H1 (cell line): ENCODE data around the gene BCAR1. TPM values are rescaled to one million over a fixed set of nuclear protein-coding genes. Genes with fewer than 3 reads are reported as not detected.

Source experiments
- CTCF ChIA-PET: fragments of 300-600 bp; sonication (Branson Sonifier 250); formaldehyde crosslinking; loops from one replicate; lab custom pipeline; 2021; ENCODE audit not compliant: partially characterized antibody; lab: Charles Lee
- POLR2A ChIA-PET: fragments of 300-600 bp; sonication (Branson Sonifier 250); formaldehyde crosslinking; loops from one replicate; lab custom pipeline; 2021; ENCODE audit warnings: inconsistent platforms; ENCODE audit not compliant: partially characterized antibody; lab: Charles Lee
- DNase-seq, 2 experiments: peaks; one replicate each; pipeline versions ENCODE4 v3.0.0 to v3.0.0-alpha.2; 2010 to 2022; ENCODE audit warnings: low spot score in 2 of 2, low read depth in 1 of 2, mixed read lengths in 1 of 2
- FAIRE-seq: peaks from 2 replicates; lab custom pipeline; 2011; peaks lifted over from hg19 to GRCh38; lab: Jason Lieb, UNC
- H2AFZ ChIP-seq: 2 replicates; pipeline ENCODE4 v1.8.1; 2012; ENCODE audit warnings: low read length, inconsistent platforms
- H2AK5ac ChIP-seq: 2 replicates; pipeline ENCODE4 v1.6.1; 2013; ENCODE audit warnings: low read depth, low read length
- H2BK120ac ChIP-seq: replicated peaks from 2 replicates; pipeline ENCODE3; 2013; ENCODE audit warnings: low read depth, low read length, inconsistent platforms
- H2BK12ac ChIP-seq: 2 replicates; pipeline ENCODE4 v1.6.1; 2013; ENCODE audit warnings: low read depth, low read length
- H2BK15ac ChIP-seq: 2 replicates; pipeline ENCODE4 v1.6.1; 2013; ENCODE audit warnings: low read length
- H2BK20ac ChIP-seq: 2 replicates; pipeline ENCODE4 v1.6.1; 2013; ENCODE audit warnings: low read length
- H2BK5ac ChIP-seq: 2 replicates; pipeline ENCODE4 v1.6.1; 2013; ENCODE audit warnings: low read depth, low read length
- H3K14ac ChIP-seq: 2 replicates; pipeline ENCODE4 v1.6.1; 2013; ENCODE audit warnings: inconsistent platforms; ENCODE audit not compliant: insufficient read length
- H3K18ac ChIP-seq: 2 replicates; pipeline ENCODE4 v1.6.1; 2013; ENCODE audit warnings: low read length; ENCODE audit errors: extremely low read depth
- H3K23ac ChIP-seq: 2 replicates; pipeline ENCODE4 v1.6.1; 2013; ENCODE audit warnings: inconsistent platforms; ENCODE audit not compliant: insufficient read length
- H3K23me2 ChIP-seq: 2 replicates; pipeline ENCODE4 v1.6.1; 2013; ENCODE audit warnings: low read depth, low read length
- H3K27ac ChIP-seq: 2 replicates; pipeline ENCODE4 v1.6.1; 2011; ENCODE audit warnings: low read depth, low read length, inconsistent platforms
- H3K27me3 ChIP-seq, 4 experiments: replicated peaks in 1 of 4; 1 replicate in 1 of 4; 2 replicates in 3 of 4; pipeline versions ENCODE4 v1.6.1 to v1.8.1; 2011 to 2013; ENCODE audit warnings: low read length in 3 of 4, mild to moderate bottlenecking in 3 of 4, inconsistent platforms in 2 of 4, mixed read lengths in 2 of 4, moderate library complexity in 1 of 4; ENCODE audit not compliant: control insufficient read depth in 3 of 4, insufficient read depth in 3 of 4; ENCODE audit errors: extremely low read depth in 1 of 4
- H3K36me3 ChIP-seq, 4 experiments: 2 replicates each; pipeline versions ENCODE4 v1.6.1 to v1.8.1; 2011 to 2013; ENCODE audit warnings: mild to moderate bottlenecking in 4 of 4, low read length in 3 of 4, moderate library complexity in 2 of 4, control low read depth in 1 of 4, inconsistent platforms in 1 of 4; ENCODE audit not compliant: insufficient read depth in 4 of 4, control insufficient read depth in 2 of 4
- H3K4ac ChIP-seq: replicated peaks from 2 replicates; pipeline ENCODE3; 2013; ENCODE audit warnings: low read length, low read depth, mixed read lengths, inconsistent platforms; ENCODE audit not compliant: insufficient read length
- H3K4me1 ChIP-seq, 4 experiments: replicated peaks in 1 of 4; 1 replicate in 1 of 4; 2 replicates in 3 of 4; pipeline versions ENCODE4 v1.6.1 to v1.8.1; 2011 to 2013; ENCODE audit warnings: low read length in 3 of 4, inconsistent platforms in 2 of 4, mixed read lengths in 1 of 4; ENCODE audit not compliant: insufficient read depth in 4 of 4, control insufficient read depth in 3 of 4
- H3K4me2 ChIP-seq, 2 experiments: 2 replicates each; pipeline versions ENCODE4 v1.6.1 to v1.8.1; 2011 to 2013; ENCODE audit warnings: low read depth in 2 of 2, low read length in 2 of 2, control low read depth in 1 of 2, inconsistent platforms in 1 of 2, mild to moderate bottlenecking in 1 of 2; ENCODE audit not compliant: insufficient read depth in 1 of 2
- H3K4me3 ChIP-seq, 4 experiments: fragments of 200-600, 300-600 bp in 1 of 4; sonication (generic), shearing (Covaris generic), sonication (Bioruptor Twin) in 1 of 4; 2 replicates each; pipeline versions ENCODE4 v1.5.1 to v1.8.1; 2011 to 2016; ENCODE audit warnings: low read length in 4 of 4, low read depth in 3 of 4, control low read depth in 2 of 4, inconsistent platforms in 2 of 4, mild to moderate bottlenecking in 2 of 4, mixed read lengths in 1 of 4, moderate library complexity in 1 of 4; ENCODE audit not compliant: insufficient read depth in 2 of 4; ENCODE audit errors: extremely low read depth in 1 of 4
- H3K56ac ChIP-seq: replicated peaks from 2 replicates; pipeline ENCODE3; 2013; ENCODE audit warnings: low read depth, mild to moderate bottlenecking, mixed read lengths, low read length, inconsistent platforms; ENCODE audit not compliant: insufficient read length
- H3K79me1 ChIP-seq: 2 replicates; pipeline ENCODE4 v1.6.1; 2013; ENCODE audit warnings: low read depth, low read length, control low read depth
- H3K79me2 ChIP-seq, 2 experiments: 2 replicates each; pipeline versions ENCODE4 v1.6.1 to v1.8.1; 2012 to 2013; ENCODE audit warnings: low read length in 2 of 2, mild to moderate bottlenecking in 2 of 2, inconsistent platforms in 1 of 2; ENCODE audit not compliant: insufficient read depth in 2 of 2, control insufficient read depth in 1 of 2
- H3K9ac ChIP-seq, 4 experiments: replicated peaks in 1 of 4; 1 replicate in 1 of 4; 2 replicates in 3 of 4; pipeline versions ENCODE4 v1.6.1 to v1.8.1; 2011 to 2013; ENCODE audit warnings: low read depth in 3 of 4, low read length in 3 of 4, control low read depth in 2 of 4, mild to moderate bottlenecking in 2 of 4, moderate library complexity in 2 of 4, inconsistent platforms in 1 of 4; ENCODE audit errors: extremely low read depth in 1 of 4
- H3K9me3 ChIP-seq, 2 experiments: 2 replicates each; pipeline versions ENCODE4 v1.6.1 to v1.8.1; 2012 to 2013; ENCODE audit warnings: mild to moderate bottlenecking in 2 of 2, moderate library complexity in 2 of 2, control low read depth in 1 of 2, inconsistent platforms in 1 of 2, low read depth in 1 of 2, low read length in 1 of 2, mixed read lengths in 1 of 2; ENCODE audit not compliant: insufficient read depth in 2 of 2
- H4K20me1 ChIP-seq, 2 experiments: replicated peaks in 1 of 2; 2 replicates each; pipeline versions ENCODE3 to v1.8.1; 2011 to 2013; ENCODE audit warnings: inconsistent platforms in 2 of 2, low read length in 2 of 2, mild to moderate bottlenecking in 1 of 2; ENCODE audit not compliant: insufficient read depth in 2 of 2, control insufficient read depth in 1 of 2
- H4K5ac ChIP-seq: 2 replicates; pipeline ENCODE4 v1.6.1; 2013; ENCODE audit warnings: low read length, low read depth, mixed read lengths, inconsistent platforms; ENCODE audit not compliant: insufficient read length
- H4K8ac ChIP-seq: 2 replicates; pipeline ENCODE4 v1.8.0; 2013; ENCODE audit warnings: mild to moderate bottlenecking, moderate library complexity, low read length, inconsistent platforms; ENCODE audit not compliant: insufficient read depth; ENCODE audit errors: extremely low read depth
- H4K91ac ChIP-seq: replicated peaks from 2 replicates; pipeline ENCODE3; 2013; ENCODE audit warnings: low read length, mixed read lengths, inconsistent platforms; ENCODE audit not compliant: insufficient read length
- ATF2 ChIP-seq: IDR thresholded peaks from 2 replicates; pipeline ENCODE4 v1.6.1; 2012; ENCODE audit warnings: low read length, inconsistent platforms
- BACH1 ChIP-seq: IDR thresholded peaks from 2 replicates; pipeline ENCODE4 v1.6.1; 2012; ENCODE audit warnings: low read length, improper control_type of control experiment
- CTCF ChIP-seq, 3 experiments: IDR thresholded peaks; 1 replicate in 2 of 3; 2 replicates in 1 of 3; pipeline versions ENCODE4 v1.5.1 to v1.6.1; 2011; ENCODE audit warnings: low read length in 3 of 3, mild to moderate bottlenecking in 3 of 3, inconsistent platforms in 2 of 3, low read depth in 1 of 3, moderate library complexity in 1 of 3; ENCODE audit not compliant: insufficient read depth in 1 of 3; ENCODE audit errors: control extremely low read depth in 1 of 3
- EGR1 ChIP-seq: IDR thresholded peaks from 2 replicates; pipeline ENCODE4 v1.6.1; 2011; ENCODE audit warnings: low read depth, low read length, borderline replicate concordance
- RNF2 ChIP-seq: fragments of 200-900, 300-1000 bp; sonication (generic); IDR thresholded peaks from 2 replicates; pipeline ENCODE4 v1.7.1; 2016; ENCODE audit warnings: borderline replicate concordance, low read depth, mild to moderate bottlenecking, antibody characterized with exemption, low read length; ENCODE audit not compliant: poor library complexity, severe bottlenecking; ENCODE audit errors: missing control alignments
- SAP30 ChIP-seq: fragments of 300-600 bp; sonication (generic); IDR thresholded peaks from 2 replicates; pipeline ENCODE4 v1.7.1; 2012; ENCODE audit warnings: low read length, moderate library complexity, mild to moderate bottlenecking, inconsistent platforms; ENCODE audit not compliant: insufficient read depth, insufficient replicate concordance
- SP4 ChIP-seq: IDR thresholded peaks from 2 replicates; pipeline ENCODE4 v1.6.1; 2012; ENCODE audit warnings: low read length, inconsistent platforms
- SRF ChIP-seq: IDR thresholded peaks from 2 replicates; pipeline ENCODE4 v1.6.1; 2011; ENCODE audit warnings: mild to moderate bottlenecking, low read depth, low read length, moderate library complexity
- TBP ChIP-seq: IDR thresholded peaks from 2 replicates; pipeline ENCODE4 v1.6.1; 2011; ENCODE audit warnings: low read depth, low read length, improper control_type of control experiment
- WGBS, 2 experiments: shearing (Covaris generic) in 1 of 2; methylation state at CpG; one replicate each; pipeline versions ENCODE4 v1.1.6 to v1.1.7; 2013 to 2015; ENCODE audit warnings: low lambda C conversion rate in 2 of 2, mixed read lengths in 2 of 2, inconsistent platforms in 1 of 2, low coverage in 1 of 2, missing lambda C conversion rate in 1 of 2; ENCODE audit not compliant: insufficient replicate concordance in 2 of 2, insufficient coverage in 1 of 2, insufficient read length in 1 of 2; ENCODE audit errors: extremely low coverage in 1 of 2, missing lambda C conversion rate in 1 of 2; 5-methylcytosine and 5-hydroxymethylcytosine counted together
- polyA plus RNA-seq, 7 experiments: library from polyadenylated mRNA; depleted of rRNA in 3 of 7; stranded (reverse) in 5 of 7; unstranded in 2 of 7; fragments of >200 nt in 5 of 7; fragments of 200-250 nt in 2 of 7; gene quantifications; 1 replicate in 5 of 7; 2 replicates in 1 of 7; 4 replicates in 1 of 7; pipeline versions ENCODE4 v1.2.1 to v1.2.3, GENCODE V29; 2011 to 2013; ENCODE audit warnings: missing spikeins in 2 of 7, mixed read lengths in 2 of 7
- total RNA-seq: library from RNA; stranded (reverse); fragmentation: NEBNext Ultra II Directional; extraction: Animal tissue kit (Norgen Biotek cat#: 25700); gene quantifications from 2 replicates; pipeline ENCODE4 v1.2.1, GENCODE V29; 2021

The BCAR1 gene
- total and polyA plus RNA-seq, 2 of the 8 experiments (the other 6 are each of a cell fraction or from before 2014, with no cell fraction given): 59.8 to 105 TPM

DNA sequence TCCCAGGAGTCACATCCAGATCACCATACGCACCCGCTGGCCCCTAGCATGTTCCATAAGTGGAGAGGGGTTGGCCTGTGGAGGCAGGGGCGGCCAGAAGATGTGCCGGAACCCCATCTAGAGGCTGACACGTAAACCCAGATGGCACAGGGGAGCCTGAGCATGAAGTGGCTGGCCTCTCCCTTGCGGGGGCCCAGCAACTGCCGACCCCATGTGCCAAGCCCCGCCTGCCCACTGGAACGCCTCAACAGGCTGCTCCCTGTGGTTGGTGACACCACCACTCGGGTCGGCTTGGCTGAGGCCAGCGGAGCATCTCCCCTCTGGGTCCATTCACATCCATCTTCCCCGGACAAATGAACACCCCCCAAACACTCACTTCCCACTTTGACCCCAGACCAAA lies 9.5 kb downstream of the BCAR1 start:
- 92% methylated on average over 13 of the region's 13 CpGs; no CpG with 5 or more reads in 1 of the 2 experiments for WGBS, 2 experiments
- CTCF ChIA-PET: interaction anchor here (15.7 kb wide), 1 partner anchor 6 kb away, joined by 236 read pairs; no protein-coding TSS in a partner anchor
- H3K27me3 ChIP-seq: no peaks in the 10 kb centered on the region
- TF ChIP-seq SRF (no peak), BACH1 (no peak), TBP (no peak), SP4 (no peak), ATF2 (no peak), EGR1 (no peak), RNF2 (no peak), SAP30 (no peak), CTCF (IDR thresholded peaks at IDR 0.05; ENCODE audit: control extremely low read depth in 1 of 3, insufficient read depth in 1 of 3, low read depth in 1 of 3, low read length in 3 of 3) (no peak)

More for the DNA sequence above, 9.5 kb downstream of the BCAR1 start:
- Histone ChIP-seq H3K4me2 (no peak overlapping the region), H2AK5ac (no peak overlapping the region), H3K79me2 (peaks cover 0 to 80% of the 10 kb centered on the region in 2 experiments; a peak in 3 of 4 replicates), H4K91ac (no peak overlapping the region), H3K23ac (no peak overlapping the region), H3K4me3 (no peak overlapping the region), H3K56ac (no peak overlapping the region), H3K9ac (no peak overlapping the region), H2BK12ac (no peak overlapping the region), H3K9me3 (no peaks in the 10 kb centered on the region), H4K8ac (no peak overlapping the region), H3K27ac (no peak overlapping the region), H3K23me2 (no peaks in the 10 kb centered on the region), H2BK15ac (no peak overlapping the region), H3K79me1 (peaks cover 20% of the 10 kb centered on the region), H4K5ac (no peak overlapping the region), H3K4ac (no peak overlapping the region), H3K4me1 (peaks cover 0 to 34% (median 26%) of the 10 kb centered on the region in 4 experiments; a peak in 6 of 7 replicates), H3K18ac (no peak overlapping the region), H2BK120ac (no peak overlapping the region), H2BK20ac (no peak overlapping the region), H3K36me3 (peaks cover 0 to 32% (median 10%) of the 10 kb centered on the region in 4 experiments; a peak in 6 of 8 replicates), H3K14ac (no peak overlapping the region), H2AFZ (no peak overlapping the region), H4K20me1 (peaks cover 37 to 47% of the 10 kb centered on the region in 2 experiments), H2BK5ac (no peak overlapping the region)
- FAIRE-seq (no peak), DNase-seq (no peak)
- POLR2A ChIA-PET: interaction anchor here (16.2 to 22.7 kb wide), 2 partner anchors 7 to 8 kb away, joined by 375 read pairs; partner anchors contain the start of gene BCAR1
